Epithelial cell of proximal tubule (primary cell): ENCODE measurements around the gene H2BK1. TPM values are rescaled to one million over a fixed set of nuclear protein-coding genes. Genes with fewer than 3 reads are reported as not detected.

Source experiments
- DNase-seq: peaks from one replicate; pipeline ENCODE4 v3.0.0-alpha.2; 2011; ENCODE audit warnings: low read depth
- H3K4me3 ChIP-seq: 2 replicates; pipeline ENCODE4 v1.5.1; 2011; ENCODE audit warnings: low read depth, mild to moderate bottlenecking, low read length
- CTCF ChIP-seq: conservative IDR thresholded peaks from 2 replicates; pipeline ENCODE4 v1.5.1; 2012; ENCODE audit warnings: low read depth, mild to moderate bottlenecking, low read length
- total RNA-seq: library from RNA; depleted of rRNA; stranded (reverse); fragments of >200 nt; gene quantifications from 2 replicates; pipeline ENCODE4 v1.2.3, GENCODE V29; 2015

H2BK1 gene
- total RNA-seq, 1 donor from 2014 or later, result not detected

DNA sequence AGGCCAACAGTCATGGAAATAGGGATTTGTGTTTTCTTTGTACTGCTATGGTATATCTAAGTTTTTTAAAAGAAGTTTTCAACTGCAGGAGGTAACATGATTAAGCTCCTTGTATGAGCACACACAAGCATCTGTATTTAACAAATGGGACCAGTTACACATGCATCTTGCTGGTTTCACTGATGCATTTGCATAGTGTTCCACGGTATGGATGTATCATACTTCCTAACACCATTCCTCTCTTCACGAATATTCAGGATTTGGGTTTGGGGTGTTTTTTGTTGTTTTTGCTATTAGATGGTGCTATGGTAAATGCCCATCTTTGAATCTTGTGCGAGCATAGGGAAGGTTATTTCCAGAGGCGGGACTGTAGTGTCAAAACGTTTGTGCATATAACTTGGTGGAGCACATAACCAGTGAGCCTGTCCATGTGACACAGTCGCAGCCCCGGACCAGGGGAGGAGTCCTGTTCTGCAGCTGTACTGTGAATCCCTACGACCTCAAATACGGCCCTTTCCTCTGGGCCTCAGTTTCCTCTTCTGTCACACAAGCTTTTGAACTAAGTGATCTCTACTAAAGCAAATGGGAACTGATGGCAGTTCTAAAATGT is 1.9 kb downstream of the H2BK1 start:
- no peak overlapping the region for H3K4me3 ChIP-seq
- DNase-seq, result no peak
- no peak for TF ChIP-seq CTCF

DNA sequence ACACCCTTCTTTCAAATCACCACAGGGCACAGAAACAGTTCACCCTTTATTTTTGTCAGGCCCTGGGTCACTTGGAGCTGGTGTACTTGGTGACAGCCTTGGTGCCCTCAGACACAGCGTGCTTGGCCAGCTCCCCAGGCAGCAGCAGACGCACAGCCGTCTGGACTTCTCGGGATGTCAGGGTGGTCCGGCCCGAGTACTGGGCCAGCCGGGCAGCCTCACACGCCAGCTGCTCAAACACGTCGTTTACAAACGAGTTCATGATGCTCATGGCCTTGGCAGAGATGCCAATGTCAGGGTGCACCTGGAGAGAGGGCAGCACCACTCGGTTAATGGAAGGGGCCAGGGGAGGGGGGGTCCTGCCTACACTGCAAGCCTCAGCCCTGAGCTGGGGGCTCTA is 2.5 kb downstream of the H2BK1 start:
- DNase-seq, result no peak
- TF ChIP-seq CTCF, result no peak

GRCh38 chr7:151207315-151207714 is 3.0 kb downstream of the H2BK1 start:
- no peak overlapping the region for H3K4me3 ChIP-seq
- no peak for TF ChIP-seq CTCF
- no peak for DNase-seq

More for the DNA sequence above, 2.5 kb downstream of the H2BK1 start:
- H3K4me3 ChIP-seq, result no peak overlapping the region

GRCh38 chr7:151206914-151207313 is 3.4 kb downstream of the H2BK1 start:
- DNase-seq, result no peak
- TF ChIP-seq CTCF, result no peak
- H3K4me3 ChIP-seq, result no peak overlapping the region

- no peak for DNase-seq
- H3K4me3 ChIP-seq, result no peak overlapping the region
- TF ChIP-seq CTCF, result no peak
Observed at GRCh38 chr7:151205730-151206129, 4.6 kb downstream of the H2BK1 start.

GRCh38 chr7:151204383-151205032 is 5.8 kb downstream of the H2BK1 start:
- no peak for DNase-seq
- no peak for TF ChIP-seq CTCF

GRCh38 chr7:151202836-151203235 is 7.5 kb downstream of the H2BK1 start:
- no peak for DNase-seq
- TF ChIP-seq CTCF, result no peak
- no peak overlapping the region for H3K4me3 ChIP-seq

More at GRCh38 chr7:151204383-151205032, 5.8 kb downstream of the H2BK1 start:
- H3K4me3 ChIP-seq, result no peak overlapping the region
